Ramos (cell line): ENCODE data around the gene AGMO.

ENCODE experiments used
- in situ Hi-C: fragments of 300-500 bp; cut with MboI; formaldehyde crosslinking; loops from one replicate; pipeline ENCODE4 v1.14.3; 2022; ENCODE audit warnings: low sequenced_read_pairs; ENCODE audit not compliant: unreplicated experiment

The AGMO gene

GRCh38 chr7:15505761-15506160 lies 56.1 kb downstream of the AGMO start:
- in situ Hi-C loops, result no loop called here

- in situ Hi-C loops, result no loop called here
Observed at GRCh38 chr7:15504351-15504750, 57.5 kb downstream of the AGMO start.

GRCh38 chr7:15503603-15504290 lies 58.1 kb downstream of the AGMO start:
- in situ Hi-C loops, result no loop called here

- in situ Hi-C loops, result no loop called here
Observed at GRCh38 chr7:15498465-15498864, 63.4 kb downstream of the AGMO start.

- in situ Hi-C loops, result no loop called here
Observed at GRCh38 chr7:15495170-15495569, 66.6 kb downstream of the AGMO start.

- in situ Hi-C loops, result no loop called here
Observed at GRCh38 chr7:15494711-15495110, 67.1 kb downstream of the AGMO start.

GRCh38 chr7:15491361-15491760 lies 70.5 kb downstream of the AGMO start:
- in situ Hi-C loops, result no loop called here

- in situ Hi-C loops, result no loop called here
Observed at GRCh38 chr7:15490291-15490690, 71.5 kb downstream of the AGMO start.

GRCh38 chr7:15489861-15490260 lies 72.0 kb downstream of the AGMO start:
- in situ Hi-C loops, result no loop called here

- in situ Hi-C loops, result no loop called here
Observed at GRCh38 chr7:15489383-15489782, 72.4 kb downstream of the AGMO start.

GRCh38 chr7:15488401-15488800 lies 73.4 kb downstream of the AGMO start:
- in situ Hi-C loops, result no loop called here

GRCh38 chr7:15487896-15488295 lies 73.9 kb downstream of the AGMO start:
- in situ Hi-C loops, result no loop called here

- in situ Hi-C loops, result no loop called here
Observed at GRCh38 chr7:15485998-15486397, 75.8 kb downstream of the AGMO start.

- in situ Hi-C loops, result no loop called here
Observed at GRCh38 chr7:15485431-15485830, 76.4 kb downstream of the AGMO start.

GRCh38 chr7:15481132-15481531 lies 80.7 kb downstream of the AGMO start:
- in situ Hi-C loops, result no loop called here

GRCh38 chr7:15478401-15478800 lies 83.4 kb downstream of the AGMO start:
- in situ Hi-C loops, result no loop called here

- in situ Hi-C loops, result no loop called here
Observed at GRCh38 chr7:15476531-15476918, 85.3 kb downstream of the AGMO start.

GRCh38 chr7:15475808-15476530 lies 85.8 kb downstream of the AGMO start:
- in situ Hi-C loops, result no loop called here

GRCh38 chr7:15471669-15471950 lies 90.2 kb downstream of the AGMO start:
- in situ Hi-C loops, result no loop called here

- in situ Hi-C loops, result no loop called here
Observed at GRCh38 chr7:15470825-15471668, 90.8 kb downstream of the AGMO start.

GRCh38 chr7:15464667-15465121 lies 97.1 kb downstream of the AGMO start:
- in situ Hi-C loops, result no loop called here
